Endothelial cell (in vitro differentiated cells): Measurements from ENCODE around the gene ITGB2. TPM values are rescaled to one million over a fixed set of nuclear protein-coding genes. Genes with fewer than 3 reads are reported as not detected.

Source experiments
- DNase-seq: peaks from one replicate; pipeline ENCODE4 v3.0.0; 2021; ENCODE audit warnings: low spot score
- H3K27ac Mint-ChIP-seq: one replicate; pipeline ENCODE4 v1.8.0; 2021; ENCODE audit warnings: mixed read lengths, inconsistent platforms; ENCODE audit not compliant: unreplicated experiment
- H3K27me3 Mint-ChIP-seq: one replicate; pipeline ENCODE4 v1.8.0; 2021; ENCODE audit warnings: mild to moderate bottlenecking, moderate library complexity, mixed read lengths, inconsistent platforms; ENCODE audit not compliant: unreplicated experiment
- H3K36me3 Mint-ChIP-seq: one replicate; pipeline ENCODE4 v1.8.0; 2021; ENCODE audit warnings: mild to moderate bottlenecking, low read depth, mixed read lengths, inconsistent platforms; ENCODE audit not compliant: unreplicated experiment
- H3K4me1 Mint-ChIP-seq: one replicate; pipeline ENCODE4 v1.8.0; 2021; ENCODE audit warnings: mild to moderate bottlenecking, mixed read lengths, inconsistent platforms; ENCODE audit not compliant: unreplicated experiment
- H3K4me3 Mint-ChIP-seq: one replicate; pipeline ENCODE4 v1.8.0; 2021; ENCODE audit warnings: mild to moderate bottlenecking, mixed read lengths, inconsistent platforms; ENCODE audit not compliant: unreplicated experiment
- H3K9me3 Mint-ChIP-seq: one replicate; pipeline ENCODE4 v1.8.0; 2021; ENCODE audit warnings: mixed read lengths, inconsistent platforms; ENCODE audit not compliant: unreplicated experiment
- total RNA-seq: library from RNA; stranded (reverse); fragmentation: NEBNext Ultra II Directional; extraction: Animal tissue kit (Norgen Biotek cat#: 25700); gene quantifications from one replicate; pipeline ENCODE4 v1.2.1, GENCODE V29; 2021; ENCODE audit not compliant: unreplicated experiment
- TF ChIP-seq, protein P1 (sequence below): fragments of 200-600 bp; sonication (generic); IDR thresholded peaks from one replicate; pipeline ENCODE4 v1.5.0; 2021; ENCODE audit warnings: antibody characterized with exemption; ENCODE audit not compliant: unreplicated experiment

The ITGB2 gene
- total RNA-seq, 1 donor from 2014 or later: 21.3 TPM

DNA sequence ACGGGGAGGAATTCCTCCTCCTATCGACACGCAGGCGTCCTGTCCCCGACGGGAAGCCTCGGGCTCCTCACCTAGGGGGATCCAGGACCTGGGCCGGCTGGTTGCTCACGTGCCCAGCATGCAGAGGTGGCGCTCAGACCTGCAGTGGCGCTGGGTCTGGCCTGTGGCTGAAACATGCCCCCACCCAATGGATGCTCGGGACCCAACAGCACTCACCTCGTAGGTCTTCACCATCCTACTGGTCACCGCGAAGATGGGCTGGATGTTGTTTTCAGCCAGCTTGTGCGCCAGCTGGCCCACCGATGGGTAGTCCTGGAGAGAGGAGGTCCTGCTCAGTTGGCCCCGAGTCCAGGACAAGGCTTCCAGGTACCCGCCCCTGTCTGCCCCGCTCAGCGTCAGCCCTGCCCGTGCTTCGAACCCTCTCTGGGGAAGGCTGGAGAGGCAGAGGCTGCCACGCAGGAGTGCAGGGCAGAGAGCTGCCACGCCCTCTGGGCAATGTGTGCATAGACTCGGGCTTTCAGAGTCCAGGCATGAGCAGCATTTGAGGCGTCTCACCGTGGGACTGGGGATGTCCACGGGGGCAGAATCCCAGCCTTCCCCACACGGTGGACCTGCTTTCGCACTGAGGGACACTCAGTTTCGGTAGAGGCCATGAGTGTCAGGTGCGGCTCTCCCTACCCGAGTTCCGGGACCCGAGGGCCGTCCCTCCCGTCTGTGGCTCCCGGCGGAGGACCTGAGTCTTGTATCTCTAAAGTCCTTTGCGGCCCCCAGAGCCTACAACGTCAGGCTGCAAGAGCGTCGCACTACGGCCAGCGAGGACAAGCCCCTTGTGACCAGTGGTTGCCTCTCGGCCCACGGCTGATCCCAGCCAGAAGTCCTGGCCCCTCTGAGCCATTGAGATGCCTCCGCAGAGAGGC, 21.6 kb downstream of the ITGB2 start:
- TF ChIP-seq, protein P1, sequence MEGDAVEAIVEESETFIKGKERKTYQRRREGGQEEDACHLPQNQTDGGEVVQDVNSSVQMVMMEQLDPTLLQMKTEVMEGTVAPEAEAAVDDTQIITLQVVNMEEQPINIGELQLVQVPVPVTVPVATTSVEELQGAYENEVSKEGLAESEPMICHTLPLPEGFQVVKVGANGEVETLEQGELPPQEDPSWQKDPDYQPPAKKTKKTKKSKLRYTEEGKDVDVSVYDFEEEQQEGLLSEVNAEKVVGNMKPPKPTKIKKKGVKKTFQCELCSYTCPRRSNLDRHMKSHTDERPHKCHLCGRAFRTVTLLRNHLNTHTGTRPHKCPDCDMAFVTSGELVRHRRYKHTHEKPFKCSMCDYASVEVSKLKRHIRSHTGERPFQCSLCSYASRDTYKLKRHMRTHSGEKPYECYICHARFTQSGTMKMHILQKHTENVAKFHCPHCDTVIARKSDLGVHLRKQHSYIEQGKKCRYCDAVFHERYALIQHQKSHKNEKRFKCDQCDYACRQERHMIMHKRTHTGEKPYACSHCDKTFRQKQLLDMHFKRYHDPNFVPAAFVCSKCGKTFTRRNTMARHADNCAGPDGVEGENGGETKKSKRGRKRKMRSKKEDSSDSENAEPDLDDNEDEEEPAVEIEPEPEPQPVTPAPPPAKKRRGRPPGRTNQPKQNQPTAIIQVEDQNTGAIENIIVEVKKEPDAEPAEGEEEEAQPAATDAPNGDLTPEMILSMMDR: no peak

DNA sequence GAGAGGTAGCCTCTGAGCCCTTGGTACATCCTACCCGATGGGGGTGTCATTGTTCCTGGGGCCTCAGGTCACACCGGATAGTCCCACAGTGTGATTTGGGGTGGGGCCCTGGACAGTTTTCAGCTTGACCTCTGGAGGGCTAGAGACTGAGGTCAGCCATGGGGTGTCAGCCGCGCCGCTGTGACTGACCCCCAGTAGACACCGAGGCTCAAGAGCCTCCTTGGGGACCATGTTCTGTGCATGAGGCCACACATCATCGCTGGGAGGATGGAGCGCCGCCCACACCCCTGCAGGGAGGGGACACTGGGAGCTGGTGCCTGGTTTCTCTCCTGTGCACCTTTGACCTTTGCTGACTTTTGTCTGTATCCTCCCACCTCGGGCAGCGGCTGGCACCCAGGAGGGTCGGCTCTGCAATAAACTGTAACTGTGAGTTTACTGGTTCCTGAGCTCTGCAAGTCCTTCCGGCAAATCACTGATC, 22.6 kb downstream of the ITGB2 start:
- H3K36me3 Mint-ChIP-seq: peaks cover 4% of the 10 kb centered on the region
- H3K4me1 Mint-ChIP-seq: peaks cover 2% of the 10 kb centered on the region
- H3K27me3 Mint-ChIP-seq: peaks cover 3% of the 10 kb centered on the region
- no peaks in the 10 kb centered on the region for H3K9me3 Mint-ChIP-seq
- no peak overlapping the region for H3K4me3 Mint-ChIP-seq
- DNase-seq: no peak
- TF ChIP-seq, protein P1: no peak
- no peak overlapping the region for H3K27ac Mint-ChIP-seq

More for the DNA sequence above, 21.6 kb downstream of the ITGB2 start:
- Mint-ChIP-seq H3K4me3 (no peak overlapping the region), H3K9me3 (no peaks in the 10 kb centered on the region), H3K27ac (no peak overlapping the region), H3K36me3 (peaks cover 4% of the 10 kb centered on the region), H3K4me1 (peaks cover 2% of the 10 kb centered on the region), H3K27me3 (peaks cover 3% of the 10 kb centered on the region)
- no peak for DNase-seq

DNA sequence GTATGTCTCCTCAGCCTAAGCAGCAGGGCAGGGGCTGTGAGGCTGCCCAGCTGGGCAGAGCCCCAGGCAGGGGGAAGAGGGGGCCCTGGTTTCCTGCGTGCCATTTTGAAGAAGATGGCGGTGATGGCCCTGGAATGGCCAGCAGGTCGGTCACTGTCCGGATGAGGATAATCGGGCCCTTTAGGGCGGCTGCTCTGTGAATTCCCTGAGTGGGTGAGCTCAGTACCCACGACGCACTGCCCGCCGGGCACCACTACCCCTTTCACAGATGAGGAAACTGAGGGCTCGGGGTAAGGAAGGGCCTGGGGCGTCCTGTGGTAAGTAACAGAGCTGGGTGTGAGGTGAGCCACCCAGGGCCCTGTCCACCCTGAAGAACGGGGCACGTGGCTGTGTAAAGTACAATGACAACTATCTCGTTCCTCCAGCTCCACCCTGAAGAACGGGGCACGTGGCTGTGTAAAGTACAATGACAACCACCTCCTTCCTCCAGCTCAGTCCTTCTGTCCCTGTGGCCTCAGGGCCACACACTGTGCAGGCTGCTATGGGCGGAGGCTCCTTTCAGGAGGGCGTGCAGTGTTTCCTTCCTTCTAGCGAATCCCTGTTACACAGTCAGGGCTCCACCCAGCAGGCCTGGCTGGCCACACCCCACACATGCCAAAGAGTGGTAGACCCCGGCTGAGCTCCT, 23.2 kb downstream of the ITGB2 start:
- no peak overlapping the region for H3K27ac Mint-ChIP-seq
- H3K9me3 Mint-ChIP-seq: no peaks in the 10 kb centered on the region
- H3K4me3 Mint-ChIP-seq: no peak overlapping the region
- no peak for DNase-seq
- H3K36me3 Mint-ChIP-seq: peaks cover under 1% of the 10 kb centered on the region
- peaks cover 3% of the 10 kb centered on the region for H3K27me3 Mint-ChIP-seq
- H3K4me1 Mint-ChIP-seq: no peaks in the 10 kb centered on the region
- TF ChIP-seq, protein P1: no peak

DNA sequence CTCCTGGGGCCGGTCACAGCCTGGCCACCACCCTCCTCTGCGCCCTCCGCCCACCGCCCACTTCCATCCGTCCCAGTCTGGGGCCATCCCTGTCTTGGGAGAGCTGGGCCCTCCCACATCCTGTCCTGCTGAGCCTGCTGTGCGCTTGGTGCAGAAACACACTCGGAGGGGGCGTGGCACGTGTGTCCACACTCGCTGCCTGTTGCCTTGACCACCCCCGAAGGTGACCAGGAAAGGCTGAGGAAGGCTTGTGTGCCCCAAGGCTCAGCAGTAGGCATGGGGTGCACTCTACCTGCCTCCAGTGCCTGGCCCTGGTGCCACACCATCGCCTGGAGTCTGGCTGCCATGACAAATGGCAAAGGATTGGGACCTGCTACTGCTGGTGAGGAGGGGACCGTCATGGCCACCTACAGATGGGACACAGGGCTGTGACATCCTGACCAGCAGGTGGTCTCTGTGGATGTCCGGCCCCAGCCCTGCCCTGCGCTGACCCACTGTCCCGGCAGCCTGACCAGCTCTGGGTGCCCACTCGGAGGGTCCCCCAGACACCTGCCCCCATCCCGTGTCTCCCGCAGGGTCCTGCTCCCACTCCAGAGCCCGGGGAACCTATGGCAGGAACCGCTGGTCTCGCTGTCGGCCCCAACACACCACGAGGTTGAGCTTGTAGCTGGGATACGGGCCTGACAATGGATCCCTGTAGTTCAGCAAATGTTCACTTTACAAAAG, 24.0 kb downstream of the ITGB2 start:
- DNase-seq: no peak
- TF ChIP-seq, protein P1: no peak
- no peak overlapping the region for H3K27ac Mint-ChIP-seq
- H3K27me3 Mint-ChIP-seq: peaks cover 3% of the 10 kb centered on the region
- H3K36me3 Mint-ChIP-seq: no peaks in the 10 kb centered on the region
- no peaks in the 10 kb centered on the region for H3K4me1 Mint-ChIP-seq
- no peaks in the 10 kb centered on the region for H3K9me3 Mint-ChIP-seq
- no peak overlapping the region for H3K4me3 Mint-ChIP-seq
